AG08396 (cell line): ENCODE measurements around the gene CEP152.

Experiments used
- DNase-seq: peaks from one replicate; pipeline ENCODE4 v3.0.0; 2012; ENCODE audit warnings: low spot score, mixed read lengths

Gene CEP152

DNA sequence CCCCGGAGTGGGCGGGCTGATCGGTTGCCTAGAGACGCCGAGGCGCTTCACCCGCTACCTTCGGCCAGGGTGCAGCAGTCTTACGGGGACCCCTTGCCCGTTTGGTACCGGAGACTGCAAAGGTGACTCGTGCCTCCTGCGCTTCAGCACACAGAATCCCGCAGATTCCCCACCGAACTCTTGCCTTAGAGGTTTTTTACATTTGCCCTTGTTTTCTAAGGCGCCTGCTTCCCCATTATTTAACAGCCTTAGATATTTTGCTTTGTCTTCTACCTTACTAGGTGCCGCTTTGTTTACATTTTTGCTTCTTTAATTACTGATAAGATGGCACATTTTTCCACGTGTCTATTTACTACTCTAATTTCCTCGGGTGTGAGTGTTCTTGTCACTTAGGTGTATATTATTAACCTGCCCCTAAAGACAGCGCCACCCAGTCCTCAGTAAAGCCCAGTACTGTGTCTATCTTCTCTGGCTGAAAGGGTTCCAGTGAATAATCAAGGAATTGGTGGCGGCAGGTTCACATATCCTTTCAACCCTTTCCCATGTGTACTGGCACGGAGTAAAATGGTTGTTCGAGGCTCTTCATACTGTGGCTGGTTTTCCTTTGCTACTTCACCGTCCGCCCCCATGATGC is 573 bp upstream of the CEP152 start:
- DNase-seq: no peak

DNA sequence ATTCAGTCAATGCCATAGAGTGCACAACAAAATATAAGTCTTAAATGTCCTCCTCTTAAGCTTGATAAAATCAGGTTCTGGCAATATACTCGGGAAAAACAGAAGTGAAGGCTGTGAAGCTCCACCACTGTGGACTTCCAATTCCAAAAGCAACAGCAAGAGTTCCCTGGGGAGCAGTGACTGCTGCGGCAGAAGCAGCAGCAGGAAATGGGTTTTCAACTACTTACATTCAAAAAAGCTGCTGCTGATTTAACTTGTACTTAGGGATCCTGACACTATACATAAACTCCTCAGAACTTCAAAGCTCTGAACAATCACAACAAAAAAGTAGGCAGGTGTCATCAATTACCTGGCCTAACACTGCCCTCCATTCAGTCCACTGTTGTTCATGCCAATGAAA is 4.7 kb downstream of the CEP152 start:
- DNase-seq: no peak

DNA sequence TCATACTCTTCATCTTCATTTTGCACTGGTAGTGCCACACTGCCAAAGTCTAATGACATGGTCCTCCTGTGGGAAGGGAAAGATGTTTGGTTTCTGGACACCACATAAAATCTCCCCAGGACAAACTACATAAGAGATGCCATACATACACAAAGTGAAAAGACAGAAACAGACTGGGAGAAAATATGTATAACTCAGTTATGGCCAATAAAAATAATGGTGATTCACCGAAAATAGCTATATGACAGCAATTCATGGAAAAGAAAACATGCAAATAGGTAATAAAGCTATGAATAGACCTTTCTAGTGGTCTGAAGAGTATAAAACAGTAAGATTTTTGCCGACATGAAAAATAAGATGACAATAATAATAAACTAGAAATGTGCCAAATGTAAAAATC is 5.3 kb downstream of the CEP152 start:
- DNase-seq: no peak

DNA sequence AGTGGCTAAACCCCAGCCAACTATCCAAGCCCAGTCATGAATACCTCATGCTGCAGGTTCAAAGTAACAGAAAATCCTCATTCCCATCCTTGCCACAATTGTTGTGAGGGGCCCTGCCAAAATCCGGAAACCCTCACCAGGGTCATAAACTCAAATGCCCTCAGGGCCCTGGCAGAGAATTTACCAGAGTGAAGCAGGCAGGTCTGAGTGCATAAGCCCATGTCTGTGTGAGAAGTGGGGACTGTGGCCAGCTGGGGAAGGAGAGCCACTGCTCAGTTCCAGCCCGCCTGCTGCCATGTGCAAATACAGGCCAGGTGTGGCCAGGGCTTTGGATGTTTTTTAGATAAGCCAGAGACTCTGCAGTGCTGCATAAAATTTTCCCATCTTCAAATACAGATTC is 7.0 kb downstream of the CEP152 start:
- DNase-seq: no peak

DNA sequence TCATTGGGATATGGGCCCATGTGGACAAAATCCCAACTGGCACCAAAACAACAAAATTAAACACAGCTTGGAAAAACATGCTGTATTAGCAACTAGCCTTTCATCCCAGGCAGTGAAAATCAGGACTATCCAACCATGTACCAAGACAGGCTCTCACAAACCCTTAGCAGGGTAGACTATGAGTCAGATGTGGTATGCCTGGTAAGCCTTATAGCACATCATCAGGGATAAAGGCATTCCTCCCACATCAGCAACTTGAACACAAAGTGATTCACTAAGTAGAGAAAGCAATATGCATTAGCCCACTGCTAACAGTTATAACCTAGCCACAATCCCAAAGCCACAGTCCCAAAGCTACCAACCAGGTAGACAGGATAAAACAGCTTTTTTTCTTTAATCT is 8.0 kb downstream of the CEP152 start:
- peak; percentile 45 for DNase-seq

DNA sequence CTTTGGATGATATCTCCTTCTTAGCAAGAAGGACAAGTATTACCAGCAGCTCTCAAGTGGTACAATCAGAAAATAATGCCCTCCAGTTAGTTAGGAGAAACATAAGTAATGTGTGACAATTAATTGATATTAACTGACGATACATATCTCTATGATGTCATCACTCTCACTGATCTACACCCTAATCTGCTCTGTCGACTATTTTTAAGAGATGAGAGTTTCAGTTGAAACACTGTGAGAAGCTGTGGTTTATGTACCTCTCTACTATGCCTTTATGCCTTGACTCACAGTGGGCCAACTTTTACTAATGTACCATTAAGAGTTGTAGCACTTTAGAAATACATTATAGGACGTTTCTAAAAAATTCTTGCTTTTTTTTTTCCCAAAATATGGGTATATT is 8.6 kb downstream of the CEP152 start:
- no peak for DNase-seq

DNA sequence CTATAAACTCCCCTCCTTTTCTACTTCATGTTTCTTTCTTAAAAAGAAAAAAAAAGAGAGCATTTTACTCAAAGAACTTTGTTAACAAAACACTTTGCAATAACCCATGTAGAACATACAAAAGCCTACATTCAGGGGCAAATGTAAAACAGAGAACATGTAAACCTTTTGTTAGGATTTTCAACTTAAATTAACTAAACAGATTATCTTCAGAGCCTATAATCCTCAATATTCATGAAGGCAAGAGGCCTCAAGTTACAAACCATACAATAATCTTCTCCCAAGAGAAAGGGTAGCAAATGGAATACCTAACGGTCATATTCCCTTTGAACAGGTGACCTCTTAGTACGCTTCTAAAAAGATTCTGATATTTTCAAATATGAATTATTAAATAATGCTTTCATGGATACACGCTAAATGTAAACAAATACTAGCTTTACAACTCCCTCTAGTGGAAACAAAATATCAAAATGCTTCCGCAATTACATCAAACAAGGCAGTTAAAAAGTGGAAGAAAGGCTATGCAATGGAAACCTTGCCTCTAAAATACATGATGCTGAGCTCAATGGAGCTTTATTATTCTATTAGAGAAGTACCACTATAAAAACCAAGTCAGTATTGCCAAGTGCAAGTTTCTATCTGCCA is 9.9 kb downstream of the CEP152 start:
- DNase-seq: no peak

DNA sequence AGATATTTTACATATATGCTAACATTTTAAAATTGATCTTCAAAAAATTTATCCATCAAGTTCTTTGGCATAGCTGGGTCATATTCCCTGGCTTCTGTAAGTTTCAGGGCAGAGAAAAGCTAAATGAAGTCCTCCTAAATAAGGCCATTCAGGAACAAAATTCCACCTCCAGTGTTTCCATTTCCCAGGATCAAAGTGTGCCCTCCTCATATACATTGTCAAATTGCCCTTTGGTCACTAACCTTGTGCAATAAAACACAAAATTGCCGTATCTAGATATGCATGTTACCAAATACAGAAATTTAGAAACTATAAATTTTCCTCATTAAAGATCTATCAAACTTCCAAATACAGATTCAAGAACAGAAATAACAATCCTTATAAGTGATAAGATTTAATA is 10.6 kb downstream of the CEP152 start:
- DNase-seq: no peak

DNA sequence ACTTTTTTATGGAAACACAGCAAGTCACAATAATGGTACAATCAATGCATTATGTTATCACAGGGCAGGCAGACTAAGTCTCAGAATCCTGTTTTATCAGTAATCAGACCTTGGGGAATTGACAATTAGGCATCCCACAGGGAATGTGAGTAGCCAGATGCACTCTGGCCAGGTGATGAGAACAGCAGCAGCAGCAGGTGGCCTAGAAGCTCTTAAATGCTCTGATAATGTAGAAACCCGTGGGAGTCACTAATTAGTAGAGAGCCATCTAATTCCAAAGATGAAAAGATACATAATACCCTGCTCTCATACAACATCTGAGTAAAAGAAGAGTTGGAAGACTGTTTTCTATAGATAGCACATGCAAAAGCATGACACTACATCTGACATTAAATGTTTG is 12.6 kb downstream of the CEP152 start:
- DNase-seq: no peak

DNA sequence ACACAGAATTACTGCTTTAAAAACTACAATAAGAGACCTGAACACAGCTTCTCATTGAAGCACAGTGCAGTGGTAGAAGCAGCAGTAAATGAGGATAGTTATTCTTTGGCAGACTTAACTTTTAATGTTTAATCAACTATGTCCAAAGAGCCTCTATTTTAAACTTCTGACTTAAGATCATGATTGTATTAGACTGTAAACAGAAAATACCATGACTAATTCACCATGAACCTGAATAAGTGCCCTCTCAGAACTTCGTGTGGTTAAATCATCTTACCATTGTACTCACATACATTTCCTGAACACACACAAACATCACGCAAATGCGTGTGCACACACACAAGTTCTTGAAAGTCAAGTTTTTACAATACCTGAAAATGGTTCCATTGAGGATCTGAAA is 13.9 kb downstream of the CEP152 start:
- peak; percentile 18 for DNase-seq

DNA sequence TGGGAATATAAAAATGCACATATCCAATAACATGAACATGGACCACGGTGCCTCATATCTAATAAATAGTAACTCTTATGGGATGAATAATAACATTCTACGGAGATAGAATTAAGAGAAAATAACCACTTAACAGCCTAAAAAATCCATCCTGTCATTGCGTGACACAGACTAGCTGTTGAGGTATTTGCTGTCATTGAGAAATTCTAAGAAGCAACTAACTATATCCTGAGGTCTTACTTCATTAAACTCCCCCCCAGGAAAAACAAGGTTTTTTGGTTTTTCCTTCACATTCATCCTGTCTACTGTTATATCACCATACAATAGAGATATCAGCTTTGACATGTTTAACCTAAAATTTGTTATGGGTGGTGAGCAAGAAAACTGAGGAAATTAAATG is 14.3 kb downstream of the CEP152 start:
- no peak for DNase-seq

DNA sequence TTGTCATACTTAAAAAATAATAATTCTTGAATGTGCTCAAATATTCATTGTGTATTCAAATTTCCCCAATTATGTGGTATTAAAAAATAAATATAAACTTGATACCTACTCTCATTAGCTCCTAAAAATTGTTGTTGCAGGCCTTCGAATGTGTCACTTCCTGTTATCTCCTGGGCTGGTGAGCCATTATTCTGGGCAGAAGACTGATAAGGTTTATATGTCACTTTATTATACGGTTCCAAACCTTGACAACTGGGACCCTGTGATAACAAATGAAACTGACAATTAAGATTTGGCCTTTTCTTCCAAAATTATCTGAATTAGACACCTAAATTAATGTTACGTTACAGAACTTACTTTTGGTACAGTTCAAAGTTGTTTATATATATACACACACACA is 15.0 kb downstream of the CEP152 start:
- no peak for DNase-seq

DNA sequence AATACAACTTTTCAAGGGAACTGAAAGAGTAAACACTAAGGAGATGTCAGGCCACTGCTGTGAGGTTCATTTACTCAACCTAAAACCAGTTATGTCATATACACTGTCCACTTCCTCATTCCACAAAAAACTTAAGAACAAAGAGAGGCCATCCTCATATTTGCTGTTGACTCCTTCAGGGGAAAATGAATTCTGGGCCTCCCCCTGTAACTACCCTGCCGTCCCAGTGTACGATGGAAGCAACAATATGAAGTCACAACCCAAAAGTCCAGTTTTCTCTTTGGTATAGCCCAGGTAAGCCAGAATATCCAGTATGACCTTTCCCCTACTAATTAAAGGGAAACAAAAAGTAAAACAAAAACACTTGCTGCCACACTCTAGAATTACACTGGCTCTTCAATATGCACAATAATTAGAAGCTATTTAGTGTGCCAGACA is 16.2 kb downstream of the CEP152 start:
- DNase-seq: no peak

DNA sequence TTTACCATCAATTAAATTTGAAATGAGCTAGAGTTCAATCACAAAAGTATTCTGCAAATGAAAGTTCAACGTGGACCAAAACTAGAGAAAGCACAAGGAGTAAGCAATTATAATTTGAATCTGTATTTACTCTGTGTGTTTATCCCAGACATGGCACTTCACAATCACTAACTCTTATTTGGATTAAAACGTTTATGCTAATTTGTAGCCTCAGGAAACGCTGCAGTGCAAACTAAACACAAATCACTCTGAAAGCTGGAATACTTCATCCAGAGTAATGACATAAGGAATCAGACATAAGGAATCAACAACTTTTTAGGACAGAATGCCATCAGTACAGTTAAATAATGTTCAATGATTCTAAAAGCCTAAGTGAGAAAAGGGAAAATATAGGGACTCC is 18.5 kb downstream of the CEP152 start:
- no peak for DNase-seq

DNA sequence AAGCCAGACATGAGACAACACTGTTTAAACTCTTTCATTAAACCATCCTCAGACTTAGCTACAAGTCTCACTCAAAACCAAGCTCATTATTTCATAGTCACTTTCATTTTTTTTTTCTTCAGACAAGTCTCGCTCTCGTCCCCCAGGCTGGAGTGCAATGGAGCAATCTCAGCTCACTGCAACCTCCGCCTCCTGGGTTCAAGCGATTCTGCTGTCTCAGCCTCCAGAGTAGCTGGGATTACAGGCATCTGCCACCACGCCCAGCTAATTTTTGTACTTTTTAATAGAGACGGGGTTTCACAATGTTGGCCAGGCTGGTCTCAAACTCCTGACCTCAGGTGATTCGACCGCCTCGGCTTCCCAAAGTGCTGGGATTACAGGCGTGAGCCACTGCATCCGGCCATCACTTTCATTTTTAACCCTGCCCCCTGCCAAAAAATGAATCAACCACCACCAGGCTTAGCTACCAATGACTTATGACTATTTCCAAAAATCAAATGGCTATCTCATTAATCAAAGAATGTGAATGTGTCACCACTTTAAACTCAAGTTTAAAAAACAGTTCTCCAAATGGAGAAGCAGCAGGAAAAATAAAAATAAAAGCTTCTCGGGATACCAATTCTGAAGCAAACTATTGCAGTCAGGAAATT is 20.3 kb downstream of the CEP152 start:
- peak; percentile 5 for DNase-seq

DNA sequence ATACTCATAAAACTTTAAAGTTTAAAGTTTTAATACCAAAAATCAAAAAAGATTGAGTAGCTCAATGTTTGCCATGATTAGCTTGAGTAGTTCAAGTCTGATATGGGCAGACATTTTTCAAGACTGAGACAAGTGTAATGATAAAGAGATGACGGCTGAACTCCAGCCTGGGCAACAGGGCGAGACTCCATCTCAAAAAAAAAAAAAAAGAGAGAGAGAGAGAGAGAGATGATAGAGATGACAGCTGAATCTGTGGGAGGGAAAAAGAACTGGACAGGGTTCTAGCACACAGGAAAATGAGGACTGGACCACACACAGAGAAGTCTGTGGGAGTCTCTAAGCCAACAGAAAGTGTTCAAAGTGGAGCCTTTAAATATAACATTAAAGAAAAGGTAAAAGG is 25.2 kb downstream of the CEP152 start:
- DNase-seq: no peak

DNA sequence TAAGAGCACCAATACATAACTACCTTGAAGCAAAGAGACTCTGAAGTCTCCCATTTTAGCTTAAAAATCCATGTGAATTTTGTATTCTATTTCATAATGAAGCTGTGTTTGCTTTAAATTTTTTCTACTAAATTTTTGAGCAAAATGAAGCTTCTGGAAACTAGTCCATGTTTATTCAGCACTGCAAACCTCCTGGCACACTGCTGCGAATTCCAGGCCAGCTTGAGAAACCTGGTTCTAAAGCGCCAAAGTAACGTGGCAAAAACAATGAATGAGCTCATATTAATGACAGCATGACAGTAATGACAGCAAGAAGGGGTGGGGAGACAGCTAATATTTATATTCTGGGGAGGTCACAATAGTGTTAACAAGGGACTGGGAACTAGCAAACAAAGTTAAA is 25.7 kb downstream of the CEP152 start:
- no peak for DNase-seq

DNA sequence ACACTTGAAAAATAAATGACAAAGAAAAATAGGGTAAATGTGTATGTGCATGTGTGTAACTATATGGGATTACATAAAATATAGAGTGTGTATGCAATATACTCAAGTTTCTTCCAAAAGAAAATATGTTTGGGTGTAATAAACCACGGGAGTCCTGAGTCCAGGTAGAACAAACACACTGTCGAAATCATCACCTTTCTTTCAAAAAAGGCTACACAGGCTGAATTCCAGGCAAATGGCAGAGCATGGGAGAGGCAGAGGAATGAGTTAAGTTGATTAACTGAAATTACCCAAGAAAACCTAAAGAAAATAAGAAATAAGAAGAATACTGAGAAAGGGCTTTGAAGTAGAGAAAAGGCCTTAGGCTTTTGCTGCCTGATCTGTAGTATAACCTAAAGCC is 26.1 kb downstream of the CEP152 start:
- no peak for DNase-seq

DNA sequence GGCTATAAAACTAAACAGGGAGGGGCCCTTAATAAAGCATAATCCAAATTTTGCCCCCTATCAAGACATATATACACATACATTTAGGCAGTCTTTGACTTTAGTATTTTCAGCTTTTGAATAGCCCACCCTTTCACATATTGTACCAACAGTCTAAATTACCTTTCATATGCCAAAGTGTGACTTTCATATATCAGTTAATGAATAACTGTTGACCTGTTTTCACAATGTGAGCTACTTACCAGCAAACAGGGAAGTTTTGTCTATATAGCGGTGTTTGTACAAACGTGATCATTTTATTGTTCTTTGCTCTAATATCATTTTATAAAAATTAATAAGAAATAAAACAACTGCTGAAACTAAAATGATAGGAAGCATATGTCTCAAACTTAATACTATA is 28.0 kb downstream of the CEP152 start:
- DNase-seq: no peak

DNA sequence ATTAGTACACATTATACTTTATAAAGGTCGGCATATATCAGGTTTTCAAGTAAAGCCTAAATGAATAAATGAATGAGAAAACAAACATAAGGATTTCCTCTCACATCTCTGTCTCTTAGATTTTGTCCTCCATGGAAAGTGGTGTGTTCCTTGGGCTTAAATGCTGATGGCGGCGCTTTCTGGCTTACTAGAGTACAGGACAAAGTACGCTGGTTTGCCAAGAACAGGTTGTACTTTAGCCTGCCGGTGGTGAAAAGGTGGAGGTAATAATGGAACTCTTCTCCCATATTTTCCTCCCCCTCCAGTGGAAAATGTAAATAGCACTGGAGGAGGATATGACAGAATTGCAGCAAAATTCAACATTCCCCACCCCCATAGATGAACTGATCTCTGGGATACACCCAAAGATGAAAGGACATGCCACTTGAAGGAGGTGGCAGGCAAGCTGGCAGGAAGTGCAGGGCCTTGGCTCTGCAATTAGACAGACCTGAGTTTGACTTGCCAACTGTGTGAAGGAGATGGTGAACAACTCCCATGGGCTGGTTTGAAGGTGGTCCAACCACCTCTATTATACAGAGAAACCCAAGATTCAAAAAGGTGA is 29.3 kb downstream of the CEP152 start:
- no peak for DNase-seq

DNA sequence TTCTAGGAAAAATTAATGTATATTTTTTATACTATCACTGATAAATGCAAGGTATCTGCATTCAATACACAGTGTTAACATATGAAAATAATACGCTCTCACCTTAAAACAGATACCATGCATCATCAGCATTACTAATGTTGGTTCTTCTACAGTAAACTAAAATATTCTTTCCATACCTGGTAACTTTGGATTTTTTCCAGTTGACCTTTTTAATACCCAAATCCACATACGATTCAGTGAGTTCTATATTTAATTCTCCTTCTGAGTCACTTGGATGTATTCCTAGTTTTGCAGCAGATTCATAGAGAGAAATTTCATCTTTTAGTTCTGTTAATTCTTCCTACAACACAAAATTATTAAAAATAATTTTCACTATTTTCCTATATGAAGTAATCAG is 29.9 kb downstream of the CEP152 start:
- no peak for DNase-seq

DNA sequence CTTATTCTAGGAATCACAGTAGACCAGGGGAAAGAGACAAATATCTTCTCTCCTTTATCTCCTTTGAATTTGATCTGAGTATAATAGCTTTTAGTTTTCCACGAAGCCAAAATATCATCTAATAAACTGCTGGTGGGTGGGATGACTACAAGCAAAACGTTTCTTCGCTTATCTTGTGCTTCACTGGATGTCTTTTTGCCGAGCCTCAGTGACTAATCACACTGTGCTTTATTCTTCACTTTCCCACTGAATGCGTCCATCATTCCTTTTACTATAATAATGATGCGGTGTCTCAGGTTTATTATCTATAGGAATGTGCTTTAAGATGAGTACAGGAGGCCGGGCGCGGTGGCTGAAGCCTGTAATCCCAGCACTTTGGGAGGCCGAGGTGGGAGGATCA is 32.5 kb downstream of the CEP152 start:
- no peak for DNase-seq

DNA sequence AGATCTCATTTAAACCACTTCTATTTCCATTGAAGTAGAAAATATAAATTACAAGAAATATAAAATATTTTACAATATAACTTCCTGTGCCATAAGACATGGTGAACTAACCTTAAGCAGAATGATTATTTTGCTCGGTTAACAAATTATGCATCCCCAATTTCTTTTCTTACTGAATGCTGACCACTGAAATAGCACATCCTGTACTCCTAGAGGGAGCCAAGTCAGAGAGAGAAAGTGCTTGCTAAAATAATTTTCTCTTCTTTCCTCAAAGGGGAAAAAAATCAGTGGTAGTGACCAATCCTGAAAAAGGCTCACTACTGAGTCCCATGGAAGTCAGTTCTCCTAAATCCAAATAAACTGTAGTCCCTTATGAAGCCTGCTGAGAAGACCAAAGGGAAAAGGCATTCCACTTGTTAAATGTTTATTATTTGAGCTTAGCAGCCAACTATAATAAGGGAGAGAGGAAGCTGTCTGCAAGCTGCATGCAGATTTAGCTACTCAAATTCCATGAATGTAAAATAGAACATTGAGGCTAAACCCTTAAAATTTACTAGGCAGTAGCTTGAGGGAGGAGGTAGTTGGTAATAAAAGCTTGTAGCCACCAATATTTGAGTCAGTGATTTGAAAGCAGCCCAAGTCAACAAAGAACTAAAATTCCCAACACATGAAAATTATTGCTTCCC is 33.1 kb downstream of the CEP152 start:
- no peak for DNase-seq
